ENCODE data around the gene CNTN5. TPM values are rescaled to one million over a fixed set of nuclear protein-coding genes. Genes with fewer than 3 reads are reported as not detected.
"Not testable (repeated sequence)": the region's sequence is repeated elsewhere in the genome, so short reads cannot be mapped to it uniquely, and the experiment has no call there.

CNTN5 gene
- polyA plus RNA-seq, 1 of the 3 experiments (the other 2 are of a cell fraction), result not detected

DNA sequence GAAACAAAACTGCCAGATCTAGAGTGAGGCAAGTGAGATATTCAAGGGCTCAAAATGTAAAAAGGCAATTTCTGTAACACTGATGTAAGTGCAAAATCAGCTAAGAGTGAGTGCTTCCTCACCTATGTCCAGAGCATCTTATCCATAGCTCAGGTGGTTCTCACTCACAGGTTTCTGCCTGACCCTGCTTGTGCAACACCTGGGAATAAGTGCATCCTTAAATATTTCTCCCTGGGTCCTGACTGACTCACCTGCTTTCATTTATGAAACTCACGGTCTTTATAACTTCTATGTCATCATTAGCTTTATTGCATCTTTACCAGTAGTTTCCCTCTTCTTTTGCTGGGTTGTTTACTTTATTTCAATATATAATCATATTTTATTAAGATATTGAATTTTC is 260.6 kb downstream of the CNTN5 start:
- no peaks in the 10 kb centered on the region for H3K36me3 ChIP-seq (replicated peaks in 1 of 2; ENCODE audit: control insufficient read depth in 1 of 2, insufficient read depth in 2 of 2, low read length in 1 of 2)
- no peak for DNase-seq
- 15% methylated on average over 1 of the region's 1 CpG for WGBS (ENCODE audit: low lambda C conversion rate)
- H3K27me3 ChIP-seq (ENCODE audit: insufficient read depth), result no peaks in the 10 kb centered on the region
- no peaks in the 10 kb centered on the region for H3K9me3 ChIP-seq
- H3K4me2 ChIP-seq, result no peak overlapping the region
- H3K9ac ChIP-seq, result no peak overlapping the region
- H4K20me1 ChIP-seq (ENCODE audit: insufficient read depth), result no peaks in the 10 kb centered on the region
- ChIA-PET POLR2A (no interaction called here), CTCF (no interaction called here)
- H3F3A ChIP-seq (replicated peaks; ENCODE audit: insufficient read depth), result no peaks in the 10 kb centered on the region
- TF ChIP-seq IRF3 (IDR thresholded peaks at IDR 0.05; ENCODE audit: low read depth, low read length), result no peak
- no peak for TF ChIP-seq POLR2AphosphoS5 (IDR thresholded peaks at IDR 0.05; ENCODE audit: low read depth, low read length)
- no peaks in the 10 kb centered on the region for H3K79me2 ChIP-seq (ENCODE audit: insufficient read depth)
- no peaks in the 10 kb centered on the region for H3K4me1 ChIP-seq (ENCODE audit: control insufficient read depth in 1 of 2, insufficient read depth in 2 of 2, low read depth in 1 of 2, low read length in 1 of 2)
- no peak overlapping the region for H2AFZ ChIP-seq (ENCODE audit: low read depth)
- H3K9me2 ChIP-seq, result no peaks in the 10 kb centered on the region
- no peak overlapping the region for H3K27ac ChIP-seq (ENCODE audit: low read depth in 2 of 2, low read length in 1 of 2)
- H3K4me3 ChIP-seq (ENCODE audit: low read depth in 2 of 2, low read length in 1 of 2), result no peak overlapping the region

DNA sequence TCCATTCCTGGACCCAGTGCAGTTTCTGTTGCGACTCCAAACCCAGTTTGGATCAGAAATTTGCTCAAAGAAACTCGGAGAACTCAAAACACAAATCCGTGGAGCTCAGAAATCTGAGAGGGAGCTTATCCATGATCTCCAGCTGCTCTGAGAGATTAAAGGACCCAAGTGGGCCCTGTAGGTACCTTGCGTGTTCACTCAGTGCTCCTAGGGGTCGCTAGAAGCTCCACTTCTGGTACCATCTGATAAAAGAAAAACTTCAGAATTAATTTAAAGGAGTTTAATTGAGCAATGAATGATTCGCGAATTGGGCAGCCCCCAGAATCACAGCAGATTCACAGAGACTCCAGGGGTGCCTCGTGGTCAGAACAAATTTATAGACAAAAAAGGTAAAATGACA is 277.2 kb downstream of the CNTN5 start:
- DNase-seq; H3K9ac ChIP-seq; H3K36me3 ChIP-seq (replicated peaks in 1 of 2; ENCODE audit: control insufficient read depth in 1 of 2, insufficient read depth in 2 of 2, low read length in 1 of 2); H2AFZ ChIP-seq (ENCODE audit: low read depth); H3K4me3 ChIP-seq (ENCODE audit: low read depth in 2 of 2, low read length in 1 of 2); H3K4me2 ChIP-seq; H4K20me1 ChIP-seq (ENCODE audit: insufficient read depth); POLR2A ChIA-PET; H3K27me3 ChIP-seq (ENCODE audit: insufficient read depth); H3K27ac ChIP-seq (ENCODE audit: low read depth in 2 of 2, low read length in 1 of 2); CTCF ChIA-PET; H3F3A ChIP-seq (replicated peaks; ENCODE audit: insufficient read depth); H3K4me1 ChIP-seq (ENCODE audit: control insufficient read depth in 1 of 2, insufficient read depth in 2 of 2, low read depth in 1 of 2, low read length in 1 of 2); H3K79me2 ChIP-seq (ENCODE audit: insufficient read depth); H3K9me3 ChIP-seq; H3K9me2 ChIP-seq: not testable (repeated sequence)
- WGBS (ENCODE audit: low lambda C conversion rate), result 20% methylated on average over 8 of the region's 8 CpGs

DNA sequence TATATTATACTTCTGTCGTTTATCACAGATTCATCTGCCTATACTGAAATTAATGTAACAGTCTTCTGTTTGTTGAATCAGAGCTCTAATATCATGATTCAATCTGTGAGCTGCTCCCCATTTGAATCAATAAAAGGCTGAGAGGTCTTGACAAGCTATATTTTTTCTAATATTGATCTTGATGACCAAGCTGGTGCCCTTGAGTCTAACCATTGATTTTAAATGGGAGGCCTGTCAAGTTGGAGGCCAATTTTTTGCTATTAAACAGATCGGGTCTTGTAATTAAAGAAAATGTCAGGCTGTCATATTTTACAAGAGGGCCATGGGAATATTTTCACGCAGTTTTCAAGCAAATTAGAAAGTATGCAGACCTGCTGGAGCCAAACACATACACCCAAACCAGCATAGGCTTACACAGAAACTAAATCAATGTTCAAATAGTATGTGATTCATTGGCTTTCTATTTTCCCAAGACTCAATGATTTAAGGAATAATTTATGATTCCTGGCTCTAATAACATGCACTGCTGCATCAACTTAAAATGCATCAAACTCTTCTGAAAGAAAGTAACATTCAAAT is 286.9 kb downstream of the CNTN5 start:
- Histone ChIP-seq H4K20me1 (ENCODE audit: insufficient read depth) (no peaks in the 10 kb centered on the region), H3K9me3 (no peaks in the 10 kb centered on the region), H3K79me2 (ENCODE audit: insufficient read depth) (no peaks in the 10 kb centered on the region), H3K4me1 (ENCODE audit: control insufficient read depth in 1 of 2, insufficient read depth in 2 of 2, low read depth in 1 of 2, low read length in 1 of 2) (no peaks in the 10 kb centered on the region), H3K4me2 (no peak overlapping the region), H3K27me3 (ENCODE audit: insufficient read depth) (no peaks in the 10 kb centered on the region), H3K9ac (no peak overlapping the region), H3K27ac (ENCODE audit: low read depth in 2 of 2, low read length in 1 of 2) (no peak overlapping the region), H2AFZ (ENCODE audit: low read depth) (no peak overlapping the region), H3K4me3 (ENCODE audit: low read depth in 2 of 2, low read length in 1 of 2) (no peak overlapping the region), H3K36me3 (replicated peaks in 1 of 2; ENCODE audit: control insufficient read depth in 1 of 2, insufficient read depth in 2 of 2, low read length in 1 of 2) (no peaks in the 10 kb centered on the region), H3F3A (replicated peaks; ENCODE audit: insufficient read depth) (no peaks in the 10 kb centered on the region), H3K9me2 (no peaks in the 10 kb centered on the region)
- ChIA-PET CTCF (no interaction called here), POLR2A (no interaction called here)
- TF ChIP-seq GABPA (IDR thresholded peaks at IDR 0.05; ENCODE audit: low read depth), result no peak
- no peak for TF ChIP-seq SMC3 (IDR thresholded peaks at IDR 0.05; ENCODE audit: low read depth, low read length)
- TF ChIP-seq FOSL2 (IDR thresholded peaks at IDR 0.05; ENCODE audit: borderline replicate concordance, low read depth), result no peak
- TF ChIP-seq RCOR1 (IDR thresholded peaks at IDR 0.05; ENCODE audit: low read length), result no peak
- TF ChIP-seq TCF12 (IDR thresholded peaks at IDR 0.05), result no peak
- no peak for TF ChIP-seq GATA2 (CRISPR knock-in tag; IDR thresholded peaks at IDR 0.05)
- TF ChIP-seq TEAD4 (IDR thresholded peaks at IDR 0.05; ENCODE audit: borderline replicate concordance, insufficient read depth), result no peak
- TF ChIP-seq POLR2AphosphoS5 (IDR thresholded peaks at IDR 0.05; ENCODE audit: low read depth, low read length), result no peak
- TF ChIP-seq MEF2A (IDR thresholded peaks at IDR 0.05; ENCODE audit: borderline replicate concordance, low read depth), result no peak
- TF ChIP-seq USF2 (IDR thresholded peaks at IDR 0.05; ENCODE audit: borderline replicate concordance, low read depth, low read length), result no peak
- no peak for TF ChIP-seq IRF3 (IDR thresholded peaks at IDR 0.05; ENCODE audit: low read depth, low read length)
- TF ChIP-seq FOXJ3 (CRISPR knock-in tag; IDR thresholded peaks at IDR 0.05), result no peak
- no peak for TF ChIP-seq FOXM1 (IDR thresholded peaks at IDR 0.05; ENCODE audit: low read depth)
- 9% methylated on average over 3 of the region's 3 CpGs for WGBS (ENCODE audit: low lambda C conversion rate)
- no peak for DNase-seq

Data from SK-N-SH (cell line).